PC-9 (cell line): ENCODE data around the gene EYS.

Experiments
- CTCF ChIP-seq: fragments of 200-600 bp; sonication (generic); conservative IDR thresholded peaks from 2 replicates; pipeline ENCODE4 v1.6.1; 2017; ENCODE audit warnings: mixed run types, antibody characterized with exemption, mild to moderate bottlenecking, moderate library complexity
- EZH2 ChIP-seq: fragments of 200-600 bp; sonication (generic); IDR thresholded peaks from 2 replicates; pipeline ENCODE4 v1.8.0; 2017; ENCODE audit warnings: antibody characterized with exemption, low read depth

GRCh38 chr6:63773200-63773599 is 1933.8 kb downstream of the EYS start:
- no peak for TF ChIP-seq CTCF
- no peak for TF ChIP-seq EZH2
